HG03378 (cell line): ENCODE data around the gene HNRNPA3.
"Not testable (repeated sequence)": the region's sequence is repeated elsewhere in the genome, so short reads cannot be mapped to it uniquely, and the experiment has no call there.

Experiments used
- ATAC-seq: cut with Tn5 transposase; IDR thresholded peaks from one replicate; pipeline ENCODE4 v1.9.1; 2021; ENCODE audit warnings: mild to moderate bottlenecking, moderate library complexity; ENCODE audit not compliant: unreplicated experiment

Gene HNRNPA3

GRCh38 chr2:177232098-177232704 is 19.6 kb downstream of the HNRNPA3 start:
- ATAC-seq, result no peak

GRCh38 chr2:177234267-177234666 is 21.7 kb downstream of the HNRNPA3 start:
- ATAC-seq, result no peak

GRCh38 chr2:177235855-177236437 is 23.4 kb downstream of the HNRNPA3 start:
- no peak for ATAC-seq

GRCh38 chr2:177237932-177238331 is 25.3 kb downstream of the HNRNPA3 start:
- no peak for ATAC-seq

- ATAC-seq, result no peak
Measured at GRCh38 chr2:177239053-177239452, 26.5 kb downstream of the HNRNPA3 start.

GRCh38 chr2:177239932-177240630 is 27.5 kb downstream of the HNRNPA3 start:
- peak; percentile 84 for ATAC-seq

- ATAC-seq, result no peak
Measured at GRCh38 chr2:177241711-177242120, 29.1 kb downstream of the HNRNPA3 start.

- no peak for ATAC-seq
Measured at GRCh38 chr2:177242121-177242987, 29.8 kb downstream of the HNRNPA3 start.

GRCh38 chr2:177243073-177243472 is 30.5 kb downstream of the HNRNPA3 start:
- ATAC-seq, result no peak

GRCh38 chr2:177243476-177243875 is 30.9 kb downstream of the HNRNPA3 start:
- ATAC-seq, result no peak

GRCh38 chr2:177244244-177244771 is 31.7 kb downstream of the HNRNPA3 start:
- no peak for ATAC-seq

GRCh38 chr2:177245010-177245422 is 32.4 kb downstream of the HNRNPA3 start:
- no peak for ATAC-seq

- ATAC-seq, result no peak
Measured at GRCh38 chr2:177246000-177246399, 33.4 kb downstream of the HNRNPA3 start.

- not testable (repeated sequence) for ATAC-seq
Measured at GRCh38 chr2:177246523-177247030, 34.0 kb downstream of the HNRNPA3 start.

- no peak for ATAC-seq
Measured at GRCh38 chr2:177247693-177248262, 35.2 kb downstream of the HNRNPA3 start.

- no peak for ATAC-seq
Measured at GRCh38 chr2:177249038-177249437, 36.4 kb downstream of the HNRNPA3 start.

GRCh38 chr2:177250461-177250860 is 37.9 kb downstream of the HNRNPA3 start:
- no peak for ATAC-seq

GRCh38 chr2:177251165-177251542 is 38.6 kb downstream of the HNRNPA3 start:
- no peak for ATAC-seq

- ATAC-seq, result no peak
Measured at GRCh38 chr2:177252808-177253531, 40.4 kb downstream of the HNRNPA3 start.

GRCh38 chr2:177253704-177254103 is 41.1 kb downstream of the HNRNPA3 start:
- no peak for ATAC-seq
